Measurements from ENCODE around the gene KIFC1. TPM values are rescaled to one million over a fixed set of nuclear protein-coding genes. Genes with fewer than 3 reads are reported as not detected.

KIFC1 gene
- total and polyA plus RNA-seq, 2 donors (not counting 1 experiment from before 2014, with no cell fraction given): 0.79 to 1.0 TPM

DNA sequence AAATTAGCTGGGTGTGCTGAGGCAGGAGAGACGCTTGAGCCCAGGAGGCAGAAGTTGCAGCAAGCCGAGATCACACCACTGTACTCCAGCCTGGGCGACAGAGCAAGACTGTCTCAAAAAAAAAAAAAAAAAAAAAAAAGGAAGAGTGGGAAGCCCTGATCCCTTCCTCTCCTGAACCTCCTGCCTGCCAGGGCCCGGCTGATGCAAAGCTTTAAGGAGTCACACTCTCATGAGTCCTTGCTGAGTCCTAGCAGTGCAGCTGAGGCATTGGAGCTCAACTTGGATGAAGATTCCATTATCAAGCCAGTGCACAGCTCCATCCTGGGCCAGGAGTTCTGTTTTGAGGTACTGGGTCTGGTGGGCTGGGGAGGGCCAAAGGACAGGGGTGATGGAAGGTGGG, 43.3 kb downstream of the KIFC1 start:
- intact Hi-C loops (cut with micrococcal nuclease): no loop called here
- CTCF ChIA-PET: interaction anchor here (0.6 to 1.3 kb wide), 2 partner anchors 20 to 271 kb away, joined by 3 to 4 read pairs; partner anchors contain the start of gene ZBTB9
- no CpG with 5 or more reads among the region's 4 CpGs for WGBS (ENCODE audit: insufficient coverage)
- Histone ChIP-seq H3K9ac (ENCODE audit: low read length) (no peak overlapping the region), H3K79me2 (ENCODE audit: control insufficient read depth, insufficient read depth, low read length) (peaks cover 13% of the 10 kb centered on the region), H2AFZ (ENCODE audit: insufficient read depth, low read depth, low read length, poor library complexity, severe bottlenecking) (no peak overlapping the region), H3K27ac (ENCODE audit: low read length in 2 of 2) (no peak overlapping the region), H3K4me3 (ENCODE audit: control extremely low read depth in 1 of 5, extremely low read depth in 1 of 5, insufficient read depth in 1 of 5, low read depth in 2 of 5, low read length in 4 of 5) (no peak overlapping the region), H3K9me3 (ENCODE audit: control extremely low read depth in 1 of 3, control insufficient read depth in 2 of 3, insufficient read depth in 1 of 3, low read length in 2 of 3) (no peaks in the 10 kb centered on the region), H3K27me3 (replicated peaks in 1 of 4; ENCODE audit: control extremely low read depth in 1 of 4, control insufficient read depth in 3 of 4, insufficient read depth in 4 of 4, low read length in 3 of 4) (no peaks in the 10 kb centered on the region), H4K20me1 (ENCODE audit: control insufficient read depth, insufficient read depth, low read length, poor library complexity, severe bottlenecking) (no peaks in the 10 kb centered on the region), H3K4me1 (ENCODE audit: control insufficient read depth in 2 of 2, insufficient read depth in 2 of 2, low read length in 2 of 2) (peaks cover 38 to 42% of the 10 kb centered on the region in 2 donors), H3K36me3 (replicated peaks in 1 of 2; ENCODE audit: control extremely low read depth in 1 of 2, control insufficient read depth in 1 of 2, extremely low read depth in 1 of 2, insufficient read depth in 2 of 2, low read length in 1 of 2) (peaks cover 6 to 39% of the 10 kb centered on the region in 2 experiments), H3K4me2 (replicated peaks; ENCODE audit: low read depth, low read length, poor library complexity, severe bottlenecking) (no peak overlapping the region)
- no peak for DNase-seq
- Mint-ChIP-seq H3K4me3 (no peak overlapping the region), H3K4me1 (peaks cover 41% of the 10 kb centered on the region), H3K9me3 (ENCODE audit: insufficient read depth) (no peaks in the 10 kb centered on the region), H3K27me3 (no peaks in the 10 kb centered on the region), H3K27ac (no peak overlapping the region)
- ATAC-seq (ENCODE audit: low read depth): no peak
- POLR2A ChIA-PET: no interaction called here
- no peak for TF ChIP-seq EZH2 (IDR thresholded peaks at IDR 0.05; ENCODE audit: borderline replicate concordance, insufficient read depth, low read depth, low read length, poor library complexity, severe bottlenecking)
- TF ChIP-seq, protein P1, sequence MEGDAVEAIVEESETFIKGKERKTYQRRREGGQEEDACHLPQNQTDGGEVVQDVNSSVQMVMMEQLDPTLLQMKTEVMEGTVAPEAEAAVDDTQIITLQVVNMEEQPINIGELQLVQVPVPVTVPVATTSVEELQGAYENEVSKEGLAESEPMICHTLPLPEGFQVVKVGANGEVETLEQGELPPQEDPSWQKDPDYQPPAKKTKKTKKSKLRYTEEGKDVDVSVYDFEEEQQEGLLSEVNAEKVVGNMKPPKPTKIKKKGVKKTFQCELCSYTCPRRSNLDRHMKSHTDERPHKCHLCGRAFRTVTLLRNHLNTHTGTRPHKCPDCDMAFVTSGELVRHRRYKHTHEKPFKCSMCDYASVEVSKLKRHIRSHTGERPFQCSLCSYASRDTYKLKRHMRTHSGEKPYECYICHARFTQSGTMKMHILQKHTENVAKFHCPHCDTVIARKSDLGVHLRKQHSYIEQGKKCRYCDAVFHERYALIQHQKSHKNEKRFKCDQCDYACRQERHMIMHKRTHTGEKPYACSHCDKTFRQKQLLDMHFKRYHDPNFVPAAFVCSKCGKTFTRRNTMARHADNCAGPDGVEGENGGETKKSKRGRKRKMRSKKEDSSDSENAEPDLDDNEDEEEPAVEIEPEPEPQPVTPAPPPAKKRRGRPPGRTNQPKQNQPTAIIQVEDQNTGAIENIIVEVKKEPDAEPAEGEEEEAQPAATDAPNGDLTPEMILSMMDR (IDR thresholded peaks at IDR 0.05): no peak

DNA sequence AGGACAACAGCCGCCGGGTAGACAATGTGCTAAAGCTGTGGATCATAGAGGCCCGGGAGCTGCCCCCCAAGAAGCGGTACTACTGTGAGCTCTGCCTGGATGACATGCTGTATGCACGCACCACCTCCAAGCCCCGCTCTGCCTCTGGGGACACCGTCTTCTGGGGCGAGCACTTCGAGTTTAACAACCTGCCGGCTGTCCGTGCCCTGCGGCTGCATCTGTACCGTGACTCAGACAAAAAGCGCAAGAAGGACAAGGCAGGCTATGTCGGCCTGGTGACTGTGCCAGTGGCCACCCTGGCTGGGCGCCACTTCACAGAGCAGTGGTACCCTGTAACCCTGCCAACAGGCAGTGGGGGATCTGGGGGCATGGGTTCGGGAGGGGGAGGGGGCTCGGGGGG, 46.0 kb downstream of the KIFC1 start:
- ATAC-seq (ENCODE audit: low read depth) (no peak), DNase-seq (no peak)
- Histone ChIP-seq H3K27ac (ENCODE audit: low read length in 2 of 2) (no peak overlapping the region), H3K9me3 (ENCODE audit: control extremely low read depth in 1 of 3, control insufficient read depth in 2 of 3, insufficient read depth in 1 of 3, low read length in 2 of 3) (no peaks in the 10 kb centered on the region), H3K79me2 (ENCODE audit: control insufficient read depth, insufficient read depth, low read length) (peaks cover 5% of the 10 kb centered on the region), H3K4me2 (replicated peaks; ENCODE audit: low read depth, low read length, poor library complexity, severe bottlenecking) (no peak overlapping the region), H3K9ac (ENCODE audit: low read length) (no peak overlapping the region), H2AFZ (ENCODE audit: insufficient read depth, low read depth, low read length, poor library complexity, severe bottlenecking) (no peak overlapping the region), H3K27me3 (replicated peaks in 1 of 4; ENCODE audit: control extremely low read depth in 1 of 4, control insufficient read depth in 3 of 4, insufficient read depth in 4 of 4, low read length in 3 of 4) (no peaks in the 10 kb centered on the region), H3K4me3 (ENCODE audit: control extremely low read depth in 1 of 5, extremely low read depth in 1 of 5, insufficient read depth in 1 of 5, low read depth in 2 of 5, low read length in 4 of 5) (no peak overlapping the region), H4K20me1 (ENCODE audit: control insufficient read depth, insufficient read depth, low read length, poor library complexity, severe bottlenecking) (no peaks in the 10 kb centered on the region), H3K4me1 (ENCODE audit: control insufficient read depth in 2 of 2, insufficient read depth in 2 of 2, low read length in 2 of 2) (peaks cover 11 to 14% of the 10 kb centered on the region in 2 donors), H3K36me3 (replicated peaks in 1 of 2; ENCODE audit: control extremely low read depth in 1 of 2, control insufficient read depth in 1 of 2, extremely low read depth in 1 of 2, insufficient read depth in 2 of 2, low read length in 1 of 2) (peaks cover 6 to 57% of the 10 kb centered on the region in 2 experiments)
- WGBS (ENCODE audit: insufficient coverage): 96% methylated on average over 15 of the region's 18 CpGs
- CTCF ChIA-PET: no interaction called here
- H3K27ac Mint-ChIP-seq: no peak overlapping the region
- H3K27me3 Mint-ChIP-seq: no peaks in the 10 kb centered on the region
- no peak for TF ChIP-seq EZH2 (IDR thresholded peaks at IDR 0.05; ENCODE audit: borderline replicate concordance, insufficient read depth, low read depth, low read length, poor library complexity, severe bottlenecking)
- TF ChIP-seq, protein P1 (IDR thresholded peaks at IDR 0.05): no peak
- H3K4me1 Mint-ChIP-seq: peaks cover 15% of the 10 kb centered on the region
- POLR2A ChIA-PET: no interaction called here
- H3K4me3 Mint-ChIP-seq: no peak overlapping the region
- intact Hi-C loops (cut with micrococcal nuclease): no loop called here
- no peaks in the 10 kb centered on the region for H3K9me3 Mint-ChIP-seq (ENCODE audit: insufficient read depth)

All from B cell (primary cell).